LNCAP (cell line): Measurements from ENCODE around the gene EZR.

ENCODE experiments used
- TF ChIP-seq, protein P1 (sequence below): fragments of 450-650 bp; IDR thresholded peaks from 2 replicates; pipeline ENCODE4 v1.5.1; 2017; ENCODE audit warnings: mild to moderate bottlenecking

Gene EZR

GRCh38 chr6:158856261-158856660 is 37.1 kb upstream of the EZR start:
- TF ChIP-seq, protein P1, sequence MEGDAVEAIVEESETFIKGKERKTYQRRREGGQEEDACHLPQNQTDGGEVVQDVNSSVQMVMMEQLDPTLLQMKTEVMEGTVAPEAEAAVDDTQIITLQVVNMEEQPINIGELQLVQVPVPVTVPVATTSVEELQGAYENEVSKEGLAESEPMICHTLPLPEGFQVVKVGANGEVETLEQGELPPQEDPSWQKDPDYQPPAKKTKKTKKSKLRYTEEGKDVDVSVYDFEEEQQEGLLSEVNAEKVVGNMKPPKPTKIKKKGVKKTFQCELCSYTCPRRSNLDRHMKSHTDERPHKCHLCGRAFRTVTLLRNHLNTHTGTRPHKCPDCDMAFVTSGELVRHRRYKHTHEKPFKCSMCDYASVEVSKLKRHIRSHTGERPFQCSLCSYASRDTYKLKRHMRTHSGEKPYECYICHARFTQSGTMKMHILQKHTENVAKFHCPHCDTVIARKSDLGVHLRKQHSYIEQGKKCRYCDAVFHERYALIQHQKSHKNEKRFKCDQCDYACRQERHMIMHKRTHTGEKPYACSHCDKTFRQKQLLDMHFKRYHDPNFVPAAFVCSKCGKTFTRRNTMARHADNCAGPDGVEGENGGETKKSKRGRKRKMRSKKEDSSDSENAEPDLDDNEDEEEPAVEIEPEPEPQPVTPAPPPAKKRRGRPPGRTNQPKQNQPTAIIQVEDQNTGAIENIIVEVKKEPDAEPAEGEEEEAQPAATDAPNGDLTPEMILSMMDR = no peak

DNA sequence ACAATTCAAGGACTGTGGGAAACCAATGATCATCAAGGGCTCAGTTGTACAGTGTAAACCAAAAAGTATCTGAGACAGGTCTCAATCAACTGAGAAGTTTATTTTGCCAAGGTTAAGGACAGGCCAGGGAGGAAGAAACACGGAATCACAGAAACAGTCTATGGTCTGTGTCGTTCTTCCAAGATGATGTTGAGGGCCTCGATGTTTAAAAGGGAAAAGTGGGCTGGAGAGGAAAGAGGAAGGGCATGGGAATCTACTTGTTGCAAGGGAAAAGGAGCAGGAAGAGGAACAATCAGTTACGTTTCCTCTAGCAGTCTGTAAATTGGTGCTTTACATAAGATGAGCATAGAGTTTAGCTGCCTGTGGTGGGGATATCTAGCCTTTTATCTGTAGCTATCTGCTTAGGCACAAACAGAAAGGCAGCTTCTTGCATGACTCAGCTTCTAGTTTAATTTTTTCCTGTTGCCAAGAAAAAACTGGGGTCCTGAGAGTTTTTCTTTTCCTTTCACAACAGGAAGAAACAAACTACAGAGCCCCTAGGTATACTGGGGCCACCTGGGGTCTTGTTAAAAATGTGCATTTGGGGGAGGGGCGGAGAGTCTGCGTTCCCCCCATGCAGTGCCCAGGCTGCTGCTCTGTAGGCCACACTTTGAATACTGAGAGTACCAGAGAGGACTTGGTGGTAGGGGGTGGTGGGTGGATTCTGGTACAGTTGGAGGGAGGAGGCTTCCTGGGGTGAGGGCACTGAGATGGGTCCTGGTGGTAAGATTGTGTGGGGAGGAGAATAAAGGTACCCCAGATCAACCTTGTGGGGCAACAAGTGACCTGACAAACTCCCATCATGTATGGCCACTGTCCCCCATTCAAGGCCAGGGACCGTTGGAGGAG is 35.3 kb upstream of the EZR start:
- TF ChIP-seq, protein P1 = no peak

- TF ChIP-seq, protein P1 = no peak
Observed at GRCh38 chr6:158853880-158854213, 34.7 kb upstream of the EZR start.

- TF ChIP-seq, protein P1 = no peak
Observed at GRCh38 chr6:158853072-158853879, 34.1 kb upstream of the EZR start.

GRCh38 chr6:158852312-158853071 is 33.3 kb upstream of the EZR start:
- TF ChIP-seq, protein P1 = no peak

DNA sequence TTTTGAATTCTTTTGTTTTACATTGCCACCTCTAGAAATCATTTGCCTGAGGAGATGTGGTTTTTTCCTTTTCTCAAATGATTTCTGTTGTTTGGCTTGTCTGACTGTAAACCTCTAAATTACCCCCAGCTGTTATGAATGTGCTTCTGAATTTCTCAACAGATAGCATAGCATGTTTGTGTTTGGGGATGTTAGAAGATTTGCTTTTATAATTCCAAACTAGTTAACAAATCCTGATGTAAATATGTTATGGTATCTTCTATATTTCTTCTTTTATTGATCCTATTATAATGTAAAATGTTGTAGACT is 31.6 kb upstream of the EZR start:
- TF ChIP-seq, protein P1 = no peak
